Left ventricle myocardium superior (tissue), 1 donor: ENCODE results near the gene PPHLN1. TPM values are rescaled to one million over a fixed set of nuclear protein-coding genes. Genes with fewer than 3 reads are reported as not detected.
A peak's percentile ranks its signal among the peaks of the same experiment; 100 is the strongest.

ENCODE experiments used
- ATAC-seq: fragments of 200-7000 bp; cut with Tn5 transposase; one replicate; pipeline ENCODE4 v1.9.1; 2020; ENCODE audit warnings: mild to moderate bottlenecking, moderate library complexity
- DNase-seq: peaks from one replicate; pipeline ENCODE4 v3.0.0-alpha.2; 2020
- intact Hi-C: fragments of 100-400 bp; cut with micrococcal nuclease; formaldehyde crosslinking; loops from one replicate; pipeline ENCODE4 v1.11.0; 2022
- total RNA-seq: library from RNA; stranded (reverse); fragmentation: NEBNext Ultra II Directional; extraction: Animal tissue kit (Norgen Biotek cat#: 25700); gene quantifications from one replicate; pipeline ENCODE4 v1.2.1, GENCODE V29; 2021
- donor health status: DM: no; HTN: yes; CAD: no; lungs with severe emphysema.

The PPHLN1 gene
- total RNA-seq, 1 donor from 2014 or later: 27.8 TPM

DNA sequence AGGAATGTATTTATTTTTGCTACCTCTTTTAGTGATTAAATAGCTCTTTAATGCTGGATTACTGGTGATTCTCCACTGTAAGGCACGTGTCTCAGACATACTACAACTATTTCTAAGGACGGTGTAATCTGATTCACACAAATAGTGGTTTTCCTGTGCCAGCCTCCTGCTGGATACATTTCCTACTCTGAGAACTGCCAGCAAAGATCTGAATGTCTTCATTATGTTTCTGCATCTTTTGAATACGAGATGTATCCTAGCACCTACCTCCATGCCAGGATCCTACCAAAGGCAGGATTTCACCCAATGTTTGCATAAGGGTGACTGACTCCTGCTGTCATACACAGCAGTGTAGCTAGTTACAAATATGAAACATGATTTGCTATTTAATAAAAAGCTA, 143.0 kb downstream of the PPHLN1 start:
- peak; percentile 9 for ATAC-seq

GRCh38 chr12:42469355-42470175, 143.6 kb downstream of the PPHLN1 start:
- ATAC-seq: peak; percentile 7

More for the DNA sequence above, 143.0 kb downstream of the PPHLN1 start:
- DNase-seq: no peak
- intact Hi-C loops: no loop called here

DNA sequence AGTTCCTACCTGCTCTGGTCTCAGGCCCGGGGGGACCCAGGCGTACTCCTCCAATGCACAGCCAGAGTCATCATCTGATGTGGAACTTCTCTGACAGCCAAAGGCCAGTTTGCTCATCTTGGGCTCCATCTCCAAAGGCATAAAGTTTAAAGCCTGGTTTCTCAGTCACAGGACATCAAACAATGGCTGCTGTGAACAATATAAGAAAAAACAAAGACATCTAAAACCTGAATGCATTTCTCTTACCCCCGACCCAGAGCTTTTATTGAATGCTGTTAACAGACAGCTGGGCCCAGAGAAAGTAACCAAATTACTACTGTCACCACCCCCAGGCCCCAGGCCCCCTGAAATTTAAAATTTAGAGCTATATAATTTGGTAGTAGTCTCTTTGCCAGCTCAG, 146.4 kb downstream of the PPHLN1 start:
- intact Hi-C loops: no loop called here
- no peak for ATAC-seq
- no peak for DNase-seq

More at GRCh38 chr12:42469355-42470175, 143.6 kb downstream of the PPHLN1 start:
- no peak for DNase-seq
- intact Hi-C loops: no loop called here

- no peak for DNase-seq
- intact Hi-C loops: no loop called here
- ATAC-seq: no peak
Observed at GRCh38 chr12:42473130-42473529, 147.2 kb downstream of the PPHLN1 start.

DNA sequence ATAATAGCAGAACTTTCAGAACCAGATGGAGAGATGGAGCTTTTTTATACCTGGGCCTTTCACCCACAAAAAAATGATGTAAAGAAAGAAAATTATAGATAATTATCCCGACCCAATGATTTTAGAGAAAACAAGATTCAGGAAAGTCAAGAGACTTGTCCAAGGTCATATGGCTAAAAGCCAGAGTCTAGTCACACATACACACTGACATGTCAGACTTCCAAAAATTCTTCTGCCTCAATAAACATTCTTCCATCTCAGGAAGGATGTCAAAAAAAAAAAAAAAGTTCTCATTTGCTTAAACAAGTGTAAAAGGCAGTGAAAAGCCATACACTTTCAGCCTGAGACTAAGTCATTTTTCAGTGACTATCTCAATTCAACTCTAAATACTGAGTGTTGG, 147.6 kb downstream of the PPHLN1 start:
- DNase-seq (no peak), ATAC-seq (no peak)
- intact Hi-C loops: no loop called here

DNA sequence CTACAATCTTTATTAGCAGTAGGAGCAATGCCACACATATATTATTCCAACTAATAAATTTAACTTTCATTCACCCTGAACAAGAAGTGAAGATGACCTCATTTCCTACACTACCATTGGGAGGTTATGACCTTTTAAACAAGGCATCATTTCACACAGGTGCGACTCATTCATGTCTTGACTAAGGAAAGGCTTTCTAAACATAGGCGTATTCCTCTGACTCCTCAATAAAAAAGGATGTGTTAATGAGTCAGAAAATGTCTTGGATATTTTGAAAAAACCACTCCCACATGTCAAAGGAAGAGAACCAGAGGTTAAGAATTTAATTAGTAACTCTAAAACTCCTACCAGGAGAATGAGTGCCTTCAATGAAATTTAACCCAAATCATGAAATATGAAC, 148.4 kb downstream of the PPHLN1 start:
- DNase-seq (no peak), ATAC-seq (no peak)
- intact Hi-C loops: no loop called here

GRCh38 chr12:42475106-42475505, 149.1 kb downstream of the PPHLN1 start:
- intact Hi-C loops: no loop called here
- no peak for ATAC-seq
- no peak for DNase-seq

DNA sequence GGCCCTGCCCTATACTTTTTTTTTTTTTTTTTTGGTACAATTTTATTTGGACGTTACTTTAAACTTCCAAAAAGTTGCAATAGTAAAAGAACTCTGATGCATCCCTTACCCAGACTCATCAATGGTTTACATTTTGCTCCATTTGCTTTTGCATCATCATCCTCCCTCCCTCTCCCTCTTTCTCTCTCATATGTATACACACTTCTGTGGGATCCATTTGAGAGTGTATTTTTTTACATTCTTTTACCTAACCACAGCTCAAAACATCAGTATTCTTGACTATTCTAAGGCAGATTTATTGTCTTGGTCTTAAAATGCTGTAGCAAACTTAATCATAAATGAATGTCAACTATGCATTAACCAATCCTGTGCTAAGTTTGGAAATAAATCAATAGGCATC, 152.0 kb downstream of the PPHLN1 start:
- DNase-seq (no peak), ATAC-seq (no peak)
- intact Hi-C loops: no loop called here

- no peak for ATAC-seq
Observed at GRCh38 chr12:42481368-42481767, 155.4 kb downstream of the PPHLN1 start.

GRCh38 chr12:42482041-42482747, 156.2 kb downstream of the PPHLN1 start:
- intact Hi-C loops: loop anchor here (10.0 kb wide), 1 partner anchor 853 kb away; no protein-coding TSS in a partner anchor
- ATAC-seq (peak; percentile 10), DNase-seq (peak; percentile 77)

More at GRCh38 chr12:42481368-42481767, 155.4 kb downstream of the PPHLN1 start:
- intact Hi-C loops: loop anchor here (10.0 kb wide), 1 partner anchor 853 kb away; no protein-coding TSS in a partner anchor
- no peak for DNase-seq

- DNase-seq (peak; percentile 91), ATAC-seq (peak; percentile 85)
- intact Hi-C loops: loop anchor here (10.0 kb wide), 1 partner anchor 852 kb away; no protein-coding TSS in a partner anchor
Observed at GRCh38 chr12:42482748-42483520, 157.0 kb downstream of the PPHLN1 start.

DNA sequence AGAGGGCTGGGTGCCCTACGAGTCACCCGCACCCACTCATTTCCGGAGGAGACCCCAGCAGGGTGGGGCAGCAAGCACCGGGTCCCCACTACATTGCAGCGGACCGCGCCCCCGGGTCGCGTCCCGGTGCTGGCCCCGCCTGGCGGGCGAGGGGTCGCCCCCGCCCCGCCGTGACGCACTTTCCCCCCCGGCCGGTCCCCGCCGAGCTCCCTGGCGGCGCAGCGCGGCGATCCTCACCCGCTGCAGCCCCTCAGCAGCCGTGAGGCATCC, 157.5 kb downstream of the PPHLN1 start:
- peak; percentile 63 for ATAC-seq
- DNase-seq: peak; percentile 63
- intact Hi-C loops: loop anchor here (10.0 kb wide), 1 partner anchor 851 kb away; no protein-coding TSS in a partner anchor

- peak; percentile 29 for ATAC-seq
- no peak for DNase-seq
- intact Hi-C loops: loop anchor here (2.0 to 10.0 kb wide), 2 partner anchors 84 to 850 kb away; no protein-coding TSS in a partner anchor
Observed at GRCh38 chr12:42484996-42485395, 159.0 kb downstream of the PPHLN1 start.

- intact Hi-C loops: loop anchor here (2.0 to 10.0 kb wide), 2 partner anchors 83 to 849 kb away; no protein-coding TSS in a partner anchor
- ATAC-seq: no peak
- DNase-seq: no peak
Observed at GRCh38 chr12:42485823-42486222, 159.9 kb downstream of the PPHLN1 start.

DNA sequence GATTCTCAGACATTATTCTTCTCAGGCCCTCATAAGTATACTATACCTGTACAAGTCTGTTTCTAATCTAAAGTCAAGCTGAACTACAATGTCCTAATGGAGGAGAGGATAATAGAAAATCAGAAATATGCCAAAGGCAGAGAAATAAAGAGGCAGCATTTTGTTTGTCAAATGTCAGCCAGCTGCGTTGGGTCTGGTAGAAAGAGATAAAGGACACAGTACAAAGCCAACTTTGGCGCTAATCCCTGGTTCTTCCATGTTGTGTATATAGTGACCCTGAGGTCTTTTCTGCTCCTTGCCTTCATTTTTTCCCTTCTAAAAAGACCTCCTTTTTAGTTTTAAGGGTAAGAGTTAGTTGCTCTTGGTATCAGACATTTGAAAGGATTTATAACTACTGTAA, 160.4 kb downstream of the PPHLN1 start:
- intact Hi-C loops: loop anchor here (10.0 kb wide), 1 partner anchor 848 kb away; no protein-coding TSS in a partner anchor

DNA sequence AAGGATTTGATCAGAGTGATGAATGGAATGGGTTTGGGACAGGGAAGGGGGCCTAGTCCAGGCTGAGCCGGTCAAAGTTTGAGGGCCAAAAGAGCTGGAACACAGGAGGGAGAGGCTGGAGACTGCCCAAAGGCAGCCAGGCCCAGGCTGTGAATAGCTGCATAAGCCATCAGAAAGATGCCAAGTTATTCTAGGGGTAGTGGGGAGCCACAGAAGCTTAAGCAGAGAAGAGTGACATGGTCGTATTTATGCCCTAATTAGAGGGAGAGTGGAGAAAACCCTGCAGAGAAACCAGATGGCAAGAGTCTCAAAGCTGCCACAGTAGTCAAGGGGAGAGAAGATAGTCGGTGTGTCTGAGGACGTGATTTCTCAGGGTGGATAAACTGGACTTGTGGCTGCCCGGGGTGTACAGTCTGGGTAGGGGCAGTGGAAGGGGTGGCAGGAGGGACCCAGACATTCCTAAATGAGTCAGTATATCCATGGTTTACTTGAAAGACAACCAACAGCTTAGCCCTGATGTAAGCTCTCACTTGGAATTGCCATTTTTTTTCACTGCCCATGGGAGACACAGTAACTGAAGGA, 164.4 kb downstream of the PPHLN1 start:
- ATAC-seq (no peak), DNase-seq (no peak)
- intact Hi-C loops: no loop called here

More for the DNA sequence above, 160.4 kb downstream of the PPHLN1 start:
- DNase-seq (no peak), ATAC-seq (no peak)
